NCI-H748 (cell line): ENCODE results near the gene APPL2.

Source experiments
- DNase-seq: peaks from one replicate; lab custom pipeline; 2025; ENCODE audit not compliant: unreplicated experiment; lab: John Stamatoyannopoulos, UW

APPL2 gene

DNA sequence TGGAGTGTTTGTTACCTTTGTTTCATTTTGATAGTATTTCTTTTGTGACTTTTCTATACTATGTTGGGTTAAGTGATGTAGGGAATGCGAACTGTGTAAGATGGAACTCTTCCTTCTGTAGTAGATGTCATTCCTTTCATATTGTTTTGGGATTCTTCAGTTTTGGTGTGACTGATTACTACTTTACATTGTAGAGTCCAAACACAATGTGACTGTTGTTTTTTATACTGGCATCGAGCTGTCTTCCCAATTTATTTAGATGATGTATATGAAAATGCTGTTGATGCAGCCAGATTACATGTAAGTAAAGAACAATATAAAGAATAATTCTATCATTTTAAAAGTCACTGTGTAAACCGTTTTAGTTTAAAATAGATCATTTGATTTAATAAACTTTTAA lies 93.7 kb downstream of the APPL2 start:
- no peak for DNase-seq

DNA sequence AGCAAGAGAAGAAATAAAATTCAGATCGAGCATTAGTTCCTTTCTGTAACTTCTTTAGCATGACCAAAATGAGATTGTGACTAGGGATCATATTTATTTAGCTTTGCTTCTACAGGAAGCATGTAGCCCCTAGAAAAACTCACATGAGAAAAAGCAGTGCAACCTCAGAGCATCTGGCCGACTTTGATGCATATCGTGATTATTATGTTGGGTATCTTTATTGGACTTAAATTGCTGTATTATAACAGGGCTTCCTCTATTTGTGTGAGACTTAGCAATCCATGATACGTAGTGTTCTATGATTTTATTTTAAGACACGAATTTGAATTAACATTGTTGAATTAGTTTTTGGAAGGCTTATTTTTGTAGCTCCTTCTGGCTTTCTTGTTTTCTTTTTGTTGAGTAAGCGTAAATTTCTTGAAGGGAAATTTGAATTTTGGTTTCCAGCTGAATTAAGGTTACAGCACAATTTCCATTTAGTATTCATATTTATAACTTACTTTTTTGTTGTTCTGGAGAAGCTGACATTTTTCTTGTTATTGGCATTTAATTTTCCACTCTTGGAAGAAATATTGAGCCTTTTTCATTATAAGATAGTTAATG lies 94.6 kb downstream of the APPL2 start:
- DNase-seq, result no peak

DNA sequence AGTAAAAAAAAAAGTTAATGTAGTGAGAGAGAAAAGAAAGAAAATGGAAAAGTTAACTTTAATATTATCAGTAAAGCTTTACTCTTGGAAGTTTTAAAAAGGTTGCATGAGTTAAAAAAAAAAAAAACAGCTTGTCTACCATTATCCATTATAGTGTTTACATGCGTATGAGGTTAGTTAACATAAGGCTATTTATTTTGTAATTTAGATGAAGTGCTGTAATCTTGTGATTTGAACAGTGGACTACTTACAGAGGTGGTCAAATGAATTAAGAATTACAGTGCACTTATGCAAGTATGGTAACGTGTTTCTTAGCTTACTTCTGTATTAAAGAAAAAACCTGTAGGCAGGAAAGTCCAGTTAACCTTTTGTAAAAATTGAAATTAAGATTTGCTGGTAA lies 97.7 kb downstream of the APPL2 start:
- no peak for DNase-seq
